Caki2 (cell line): ENCODE results near the gene SPEG. TPM values are rescaled to one million over a fixed set of nuclear protein-coding genes. Genes with fewer than 3 reads are reported as not detected.

ENCODE experiments used
- DNase-seq: peaks from one replicate; pipeline ENCODE4 v3.0.0-alpha.2; 2015; ENCODE audit warnings: low read depth
- in situ Hi-C: cut with HindIII; loops from 2 replicates; pipeline ENCODE4 v1.10.0; 2016; ENCODE audit warnings: low sequenced_read_pairs, low pct_unique_long_range_greater_than_20kb, mixed read lengths
- total RNA-seq: library from RNA; depleted of rRNA; stranded (reverse); fragments of >200 nt; shearing (Covaris generic); gene quantifications from 2 replicates; pipeline ENCODE4 v1.2.3, GENCODE V29; 2014; ENCODE audit warnings: low replicate concordance

Gene SPEG
- total RNA-seq, 1 experiment from 2014 or later, result 8.4 TPM

GRCh38 chr2:219483451-219484342 lies 49.1 kb downstream of the SPEG start:
- in situ Hi-C loops, result no loop called here
- no peak for DNase-seq

- no peak for DNase-seq
- in situ Hi-C loops, result no loop called here
Measured at GRCh38 chr2:219484343-219485200, 49.9 kb downstream of the SPEG start.

- no peak for DNase-seq
- in situ Hi-C loops, result no loop called here
Measured at GRCh38 chr2:219485201-219485580, 50.5 kb downstream of the SPEG start.

- in situ Hi-C loops, result no loop called here
- DNase-seq, result no peak
Measured at GRCh38 chr2:219486380-219486959, 51.8 kb downstream of the SPEG start.

- in situ Hi-C loops, result no loop called here
- DNase-seq, result no peak
Measured at GRCh38 chr2:219488149-219488843, 53.7 kb downstream of the SPEG start.

- DNase-seq, result no peak
- in situ Hi-C loops, result no loop called here
Measured at GRCh38 chr2:219488844-219489194, 54.2 kb downstream of the SPEG start.

GRCh38 chr2:219489315-219489714 lies 54.7 kb downstream of the SPEG start:
- no peak for DNase-seq
- in situ Hi-C loops, result no loop called here

GRCh38 chr2:219490186-219490585 lies 55.5 kb downstream of the SPEG start:
- no peak for DNase-seq
- in situ Hi-C loops, result no loop called here

GRCh38 chr2:219490600-219491130 lies 56.0 kb downstream of the SPEG start:
- in situ Hi-C loops, result no loop called here
- DNase-seq, result no peak

GRCh38 chr2:219491278-219491963 lies 56.8 kb downstream of the SPEG start:
- in situ Hi-C loops, result no loop called here
- DNase-seq, result no peak

GRCh38 chr2:219492575-219492974 lies 57.9 kb downstream of the SPEG start:
- in situ Hi-C loops, result no loop called here
- no peak for DNase-seq

GRCh38 chr2:219493086-219493485 lies 58.4 kb downstream of the SPEG start:
- in situ Hi-C loops, result no loop called here
- DNase-seq, result no peak

GRCh38 chr2:219494952-219495530 lies 60.4 kb downstream of the SPEG start:
- no peak for DNase-seq
- in situ Hi-C loops, result no loop called here

GRCh38 chr2:219495531-219496122 lies 61.0 kb downstream of the SPEG start:
- in situ Hi-C loops, result no loop called here
- peak; percentile 14 for DNase-seq

- in situ Hi-C loops, result no loop called here
- DNase-seq, result no peak
Measured at GRCh38 chr2:219496247-219496824, 61.7 kb downstream of the SPEG start.

- DNase-seq, result no peak
- in situ Hi-C loops, result no loop called here
Measured at GRCh38 chr2:219496825-219497494, 62.3 kb downstream of the SPEG start.
